Fibroblast of mammary gland (primary cell): ENCODE measurements around the gene INTS15.

Source experiments
- DNase-seq: peaks from one replicate; pipeline ENCODE4 v3.0.0-alpha.2; 2010; ENCODE audit warnings: low read depth
- H3K4me3 ChIP-seq: 2 replicates; pipeline ENCODE4 v1.5.1; 2011; ENCODE audit warnings: low read depth, mild to moderate bottlenecking, low read length, moderate library complexity; ENCODE audit not compliant: control insufficient read depth
- CTCF ChIP-seq: conservative IDR thresholded peaks from 2 replicates; pipeline ENCODE4 v1.5.1; 2011; ENCODE audit warnings: low read depth, low read length, inconsistent platforms; ENCODE audit not compliant: control insufficient read depth, insufficient read depth

The INTS15 gene

GRCh38 chr7:6652446-6653011 is 62.7 kb downstream of the INTS15 start:
- no peak overlapping the region for H3K4me3 ChIP-seq
- no peak for DNase-seq
- no peak for TF ChIP-seq CTCF

DNA sequence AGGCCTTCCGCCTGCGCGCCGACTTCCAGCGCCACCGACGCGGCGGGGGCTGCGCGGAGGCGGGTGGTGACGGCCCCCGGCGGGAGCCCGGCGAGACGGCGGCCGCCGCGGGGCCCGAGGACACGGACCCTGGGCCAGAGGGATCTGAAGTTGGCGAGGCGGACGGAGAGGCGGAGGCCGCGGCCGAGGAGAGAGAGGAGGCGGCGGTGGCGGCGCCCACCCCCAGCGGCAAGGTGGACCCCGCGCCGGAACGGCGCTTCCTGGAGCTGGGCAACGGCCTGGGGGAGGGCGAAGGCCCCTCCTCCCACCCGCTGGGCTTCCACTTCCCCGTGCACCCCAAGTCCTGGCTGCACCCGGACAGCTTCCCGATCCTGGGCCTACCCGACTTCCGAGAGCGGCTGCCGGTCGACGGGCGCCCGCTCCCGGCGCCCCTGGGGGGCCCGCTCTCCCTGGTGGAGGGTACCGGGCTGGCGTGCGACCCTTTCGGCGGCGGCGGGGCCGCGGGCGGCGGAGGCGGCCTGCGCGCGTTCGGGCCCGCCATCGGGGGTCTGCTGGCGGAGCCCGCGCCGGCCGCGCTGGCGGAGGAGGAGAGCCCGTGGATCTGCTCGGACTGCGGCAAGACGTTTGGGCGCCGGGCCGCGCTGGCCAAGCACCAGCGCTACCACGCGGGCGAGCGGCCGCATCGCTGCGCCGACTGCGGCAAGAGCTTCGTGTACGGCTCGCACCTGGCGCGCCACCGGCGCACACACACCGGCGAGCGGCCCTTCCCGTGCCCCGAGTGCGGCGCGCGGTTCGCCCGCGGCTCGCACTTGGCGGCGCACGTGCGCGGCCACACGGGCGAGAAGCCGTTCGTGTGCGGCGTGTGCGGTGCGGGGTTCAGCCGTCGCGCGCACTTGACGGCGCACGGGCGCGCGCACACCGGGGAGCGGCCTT is 63.5 kb downstream of the INTS15 start:
- no peak for DNase-seq
- no peak for TF ChIP-seq CTCF
- no peak overlapping the region for H3K4me3 ChIP-seq

- no peak for TF ChIP-seq CTCF
- H3K4me3 ChIP-seq = no peak overlapping the region
These were observed 64.5 kb downstream of the INTS15 start for GRCh38 chr7:6654113-6654841.

GRCh38 chr7:6654842-6655610 is 65.2 kb downstream of the INTS15 start:
- no peak for DNase-seq
- H3K4me3 ChIP-seq = no peak overlapping the region
- TF ChIP-seq CTCF = no peak

More at GRCh38 chr7:6654113-6654841, 64.5 kb downstream of the INTS15 start:
- DNase-seq = no peak

- no peak for DNase-seq
- TF ChIP-seq CTCF = no peak
- no peak overlapping the region for H3K4me3 ChIP-seq
These were observed 66.0 kb downstream of the INTS15 start for GRCh38 chr7:6655636-6656385.

- TF ChIP-seq CTCF = no peak
- DNase-seq = no peak
- H3K4me3 ChIP-seq = no peak overlapping the region
These were observed 66.6 kb downstream of the INTS15 start for GRCh38 chr7:6656413-6656812.
